ENCODE measurements around the gene SNIP1.

- TF ChIP-seq CTCF (IDR thresholded peaks at IDR 0.05 in 4 of 5, conservative IDR thresholded peaks at IDR 0.05 in 1 of 5) (no peak), POLR2A (IDR thresholded peaks at IDR 0.05) (no peak)
Observed at GRCh38 chr1:37497832-37498231, 56.3 kb downstream of the SNIP1 start.

Measured in gastrocnemius medialis (tissue), 4 donors.